HG03469 (cell line): ENCODE measurements around the gene ABCF1.
"Not testable (repeated sequence)": the region's sequence is repeated elsewhere in the genome, so short reads cannot be mapped to it uniquely, and the experiment has no call there.

Experiments used
- ATAC-seq: cut with Tn5 transposase; IDR thresholded peaks from one replicate; pipeline ENCODE4 v1.9.1; 2021; ENCODE audit warnings: mild to moderate bottlenecking, moderate library complexity, moderate number of reproducible peaks; ENCODE audit not compliant: unreplicated experiment

ABCF1 gene

GRCh38 chr6:30571075-30571761, at the start of gene ABCF1:
Gene ABCF1 (plus strand): TSS chr6:30571442. CDS start chr6:30571488, 46 bp downstream.
- peak; percentile 86 for ATAC-seq

DNA sequence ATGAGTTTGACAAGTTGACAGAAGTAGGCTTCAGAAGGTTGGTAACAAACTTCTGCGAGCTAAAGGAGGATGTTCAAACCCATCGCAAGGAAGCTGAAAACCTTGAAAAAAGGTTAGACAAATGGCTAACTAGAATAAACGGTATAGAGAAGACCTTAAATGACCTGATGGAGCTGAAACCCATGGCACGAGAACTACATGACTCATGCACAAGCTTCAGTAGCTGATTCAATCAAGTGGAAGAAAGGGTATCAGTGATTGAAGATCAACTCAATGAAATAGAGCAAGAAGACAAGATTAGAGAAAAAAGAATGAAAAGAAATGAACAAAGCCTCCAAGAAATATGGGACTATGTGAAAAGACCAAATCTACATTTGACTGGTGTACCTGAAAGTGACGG, 49.3 kb upstream of the ABCF1 start:
- ATAC-seq, result not testable (repeated sequence)

DNA sequence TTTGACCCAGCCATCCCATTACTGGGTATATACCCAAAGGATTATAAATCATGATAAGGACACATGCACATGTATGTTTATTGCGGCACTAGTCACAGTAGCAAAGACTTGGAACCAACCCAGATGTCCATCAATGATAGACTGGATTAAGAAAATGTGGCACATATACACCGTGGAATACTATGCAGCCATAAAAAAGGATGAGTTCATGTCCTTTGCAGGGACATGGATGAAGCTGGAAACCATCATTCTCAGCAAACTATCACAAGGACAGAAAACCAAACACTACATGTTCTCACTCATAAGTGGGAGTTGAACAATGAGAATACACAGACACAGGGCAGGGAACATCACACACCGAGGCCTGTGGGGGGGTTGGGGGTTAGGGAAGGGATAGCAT, 44.8 kb upstream of the ABCF1 start:
- ATAC-seq, result not testable (repeated sequence)

- not testable (repeated sequence) for ATAC-seq
Observed at GRCh38 chr6:30529349-30529875, 41.8 kb upstream of the ABCF1 start.

GRCh38 chr6:30530014-30530413, 41.2 kb upstream of the ABCF1 start:
- ATAC-seq, result no peak

DNA sequence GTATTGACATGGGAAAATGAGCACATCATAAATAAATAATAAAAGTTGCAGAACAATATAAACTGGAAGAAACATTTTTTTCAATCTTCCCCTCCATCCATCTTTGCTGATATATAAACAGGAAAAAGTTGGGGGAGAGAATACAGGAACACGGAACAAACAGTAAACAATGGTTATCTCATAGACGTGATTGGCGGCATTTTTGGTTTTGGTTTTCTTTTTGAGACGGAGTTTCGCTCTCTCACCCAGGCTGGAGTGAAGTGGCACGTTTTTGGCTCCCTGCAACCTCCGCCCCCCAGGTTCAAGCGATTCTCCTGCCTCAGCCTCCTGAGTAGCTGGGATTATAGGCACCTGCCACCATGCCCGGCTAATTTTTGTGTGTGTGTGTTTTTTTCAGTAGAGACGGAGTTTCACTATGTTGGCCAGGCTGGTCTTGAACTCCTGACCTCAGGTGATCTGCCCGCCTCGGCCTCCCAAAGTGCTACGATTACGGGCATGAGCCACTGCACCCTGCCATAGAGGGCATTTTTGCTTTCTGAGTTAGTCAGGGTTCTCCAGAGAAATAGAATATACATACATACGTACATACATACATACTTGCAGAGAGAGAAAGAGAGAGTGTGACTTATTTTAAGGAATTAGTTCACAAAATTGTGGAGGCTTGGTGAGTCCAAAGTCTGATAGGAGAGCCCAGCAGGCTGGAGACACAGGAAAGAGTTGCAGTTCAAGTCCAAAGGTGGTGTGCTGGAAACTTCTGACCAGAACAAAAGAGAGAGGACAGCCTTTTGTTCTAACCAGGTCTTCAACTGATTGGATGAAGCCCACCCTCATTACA, 37.6 kb upstream of the ABCF1 start:
- no peak for ATAC-seq

DNA sequence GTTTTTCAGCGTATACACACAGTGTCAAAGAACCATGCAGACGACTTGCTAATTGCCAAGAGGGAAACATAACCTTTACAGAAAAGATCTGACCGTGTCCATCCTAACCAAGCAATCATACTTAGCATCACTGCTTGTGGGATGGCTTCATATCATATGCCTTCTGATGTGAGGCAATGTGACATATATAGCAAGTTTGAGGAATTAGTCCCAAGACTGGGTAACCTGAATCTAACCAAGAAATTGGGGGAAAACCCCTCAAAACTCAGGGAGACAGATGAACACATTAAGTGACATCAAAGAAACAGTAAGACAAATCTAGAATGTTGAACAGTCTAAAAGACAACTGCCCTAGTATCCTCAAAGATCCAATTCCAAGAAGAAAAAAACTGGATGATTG, 33.3 kb upstream of the ABCF1 start:
- ATAC-seq, result no peak

GRCh38 chr6:30541515-30542403, 29.5 kb upstream of the ABCF1 start:
- no peak for ATAC-seq

- no peak for ATAC-seq
Observed at GRCh38 chr6:30542404-30542725, 28.9 kb upstream of the ABCF1 start.

DNA sequence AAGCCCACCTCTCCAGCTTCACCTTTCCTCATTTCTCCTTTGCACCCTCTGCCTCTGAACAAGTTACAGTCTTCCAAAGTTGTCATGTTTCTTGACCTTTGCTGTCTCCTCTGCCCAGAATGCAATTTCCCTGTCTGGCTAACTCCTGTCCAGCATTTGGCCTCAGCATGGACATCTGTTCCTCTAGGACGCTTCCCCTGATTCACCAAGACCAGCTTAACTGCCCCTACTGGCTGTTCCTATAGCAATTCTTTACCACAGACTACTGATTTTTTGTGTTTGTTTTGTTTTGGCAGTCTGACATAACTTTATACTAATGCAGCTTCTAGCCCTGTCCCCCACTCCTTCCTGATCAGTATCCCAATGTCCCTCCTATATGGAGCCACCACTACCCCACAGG, 28.3 kb upstream of the ABCF1 start:
- no peak for ATAC-seq

DNA sequence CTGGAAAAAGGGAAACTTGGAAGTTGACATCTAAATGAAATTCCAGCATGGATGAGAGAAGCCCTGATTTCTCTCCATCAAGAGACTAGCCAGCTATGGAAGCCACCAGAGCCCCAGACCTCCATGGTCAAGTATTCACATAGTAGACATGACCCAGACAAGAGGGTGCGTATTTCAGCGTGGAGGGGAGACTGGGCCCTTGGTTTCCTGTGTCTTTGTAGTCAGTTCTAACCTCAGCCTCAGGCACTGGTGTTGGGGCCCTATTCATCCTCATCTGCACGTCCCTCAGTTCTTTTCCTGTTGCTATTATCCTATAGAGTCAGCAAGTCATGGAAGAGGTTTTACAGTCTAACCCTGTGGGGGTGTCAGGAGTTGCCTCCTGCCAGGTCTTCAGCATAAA, 27.4 kb upstream of the ABCF1 start:
- no peak for ATAC-seq

GRCh38 chr6:30544666-30545272, 26.5 kb upstream of the ABCF1 start:
- ATAC-seq, result no peak

DNA sequence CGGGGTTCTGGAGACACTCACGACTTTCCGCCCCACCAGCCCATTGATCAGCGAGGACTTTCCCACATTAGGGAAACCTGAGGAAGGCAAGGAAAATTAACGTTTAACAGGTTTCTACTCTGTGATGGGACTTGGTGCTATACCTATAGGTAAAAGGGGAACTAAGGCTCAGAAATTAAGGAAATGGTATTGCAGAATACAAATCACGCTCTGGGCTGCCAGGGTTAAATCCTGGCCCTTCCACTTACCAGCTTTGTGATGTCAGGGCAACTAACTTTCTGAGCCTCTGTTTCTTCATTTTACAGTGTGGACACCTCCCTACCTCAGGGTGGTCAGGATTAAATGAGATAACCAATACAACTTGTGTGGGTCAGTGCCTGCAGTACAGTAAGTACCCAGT, 23.8 kb upstream of the ABCF1 start:
- ATAC-seq, result no peak

GRCh38 chr6:30548375-30548774, 22.9 kb upstream of the ABCF1 start:
- ATAC-seq, result no peak

- no peak for ATAC-seq
Observed at GRCh38 chr6:30554404-30554803, 16.8 kb upstream of the ABCF1 start.

DNA sequence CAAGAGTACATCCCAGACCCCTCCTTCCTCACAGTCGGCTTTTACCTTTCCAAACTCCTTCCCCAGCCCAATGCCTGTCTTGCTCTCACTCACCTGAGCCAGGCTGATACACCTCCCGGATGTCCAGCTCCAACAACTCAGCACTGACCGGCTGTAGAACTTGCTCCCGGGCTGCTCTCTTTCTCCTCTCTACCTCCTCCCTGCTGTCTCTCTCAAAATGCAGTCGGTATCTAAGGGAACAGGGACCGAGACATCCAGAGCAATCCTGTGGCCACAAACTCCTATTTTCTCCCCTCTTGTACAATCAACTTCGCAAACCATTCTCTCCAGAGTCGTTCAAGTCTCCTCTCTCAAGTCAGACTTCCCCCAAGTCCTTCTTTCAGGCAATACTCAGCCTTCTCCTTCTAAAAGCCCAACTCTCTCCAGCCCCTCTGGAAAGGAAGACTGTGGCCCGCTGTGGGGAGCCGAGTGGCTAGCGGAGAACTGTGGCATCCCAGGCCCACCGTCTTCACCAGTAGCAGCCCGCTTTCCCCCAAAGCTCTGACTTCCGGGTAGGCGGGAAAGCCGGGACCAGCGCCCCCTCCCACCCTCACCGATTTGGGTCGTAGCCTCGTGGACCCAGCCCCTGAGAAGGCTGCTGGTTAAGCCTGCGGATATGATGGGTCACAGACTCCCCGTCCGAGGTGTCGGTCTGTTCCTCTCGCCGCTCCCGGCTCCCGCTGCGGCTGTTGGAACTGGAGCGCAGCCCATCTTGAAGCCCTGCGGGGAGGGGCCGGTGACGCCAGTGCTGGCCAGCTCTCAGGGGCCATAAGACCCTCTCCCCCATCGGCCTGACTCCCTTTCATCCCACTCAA, 16.1 kb upstream of the ABCF1 start:
- no peak for ATAC-seq

DNA sequence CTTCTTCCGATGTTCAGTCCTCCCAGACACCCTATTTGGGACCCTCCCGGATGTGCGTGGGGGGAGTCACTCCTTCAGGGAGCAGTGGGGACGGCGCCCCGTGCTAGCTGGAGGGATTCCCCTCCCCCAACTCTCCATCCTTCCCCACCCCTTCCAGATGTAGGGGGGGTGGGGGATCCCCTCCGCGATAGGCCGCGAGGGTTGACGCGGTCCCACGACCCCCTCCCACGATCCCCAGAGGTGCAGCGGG, 15.5 kb upstream of the ABCF1 start:
- no peak for ATAC-seq

DNA sequence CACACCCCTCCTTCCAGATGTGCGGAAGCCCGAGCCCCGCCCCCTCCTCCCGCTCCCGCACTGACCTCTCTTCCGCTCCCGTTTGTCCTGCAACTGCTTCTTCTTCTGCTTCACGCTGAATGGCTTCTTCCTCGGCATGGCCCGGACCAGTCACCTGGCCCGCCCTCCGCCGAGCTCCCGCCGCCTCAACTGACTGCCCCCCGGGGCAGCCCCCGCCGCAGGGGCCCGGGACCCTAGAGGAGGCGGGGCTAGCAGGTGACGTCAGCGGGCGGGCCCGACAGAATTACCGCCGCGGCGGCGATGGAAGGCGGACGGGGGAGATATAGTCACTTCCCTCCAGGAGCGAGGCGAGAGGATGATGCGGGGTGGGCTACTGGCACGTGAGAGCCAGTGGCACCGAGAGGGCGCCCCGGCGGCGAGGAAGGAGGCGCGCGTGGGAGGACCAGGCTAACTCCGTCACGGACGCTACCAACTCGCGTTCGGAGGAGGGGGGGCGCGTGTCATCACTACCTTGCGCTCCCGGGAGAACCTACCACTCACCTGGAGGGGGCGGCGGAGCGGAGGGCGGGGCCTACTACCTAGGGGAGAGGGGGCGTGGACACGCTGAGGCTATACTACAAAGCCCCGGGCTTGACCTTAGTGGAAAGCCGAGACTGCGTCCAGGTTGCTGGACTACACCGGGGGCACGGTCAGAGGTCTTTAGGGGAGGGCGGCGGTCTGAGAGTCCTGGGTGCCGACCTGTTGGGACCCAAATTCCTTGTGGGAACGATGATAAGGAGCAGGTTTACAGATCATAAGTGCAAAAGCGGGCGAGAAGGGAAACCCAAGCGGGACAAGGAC, 15.0 kb upstream of the ABCF1 start, which contains the start of gene GNL1:
TSS of gene GNL1 (minus strand) at position 424 of the 840 bp plus-strand sequence. CDS start at position 138, 286 bp downstream.
- ATAC-seq, result no peak
